ENCODE data around the gene PNPLA2. TPM values are rescaled to one million over a fixed set of nuclear protein-coding genes. Genes with fewer than 3 reads are reported as not detected.

The PNPLA2 gene
- total RNA-seq, 1 donor = 28.5 TPM

GRCh38 chr11:791658-792534 is 26.8 kb upstream of the PNPLA2 start:
- no peak for TF ChIP-seq CTCF (IDR thresholded peaks at IDR 0.05; ENCODE audit: insufficient read depth, low read depth, low read length)
- H3K4me3 ChIP-seq (ENCODE audit: low read depth, low read length) = no peak overlapping the region

GRCh38 chr11:792535-792821 is 26.2 kb upstream of the PNPLA2 start:
- no peak for DNase-seq (ENCODE audit: low read depth)
- no peak for TF ChIP-seq CTCF (IDR thresholded peaks at IDR 0.05; ENCODE audit: insufficient read depth, low read depth, low read length)

More at GRCh38 chr11:791658-792534, 26.8 kb upstream of the PNPLA2 start:
- DNase-seq (ENCODE audit: low read depth) = no peak

GRCh38 chr11:792873-793272 is 25.8 kb upstream of the PNPLA2 start:
- no peak for TF ChIP-seq CTCF (IDR thresholded peaks at IDR 0.05; ENCODE audit: insufficient read depth, low read depth, low read length)
- no peak overlapping the region for H3K4me3 ChIP-seq (ENCODE audit: low read depth, low read length)
- no peak for DNase-seq (ENCODE audit: low read depth)

More at GRCh38 chr11:792535-792821, 26.2 kb upstream of the PNPLA2 start:
- H3K4me3 ChIP-seq (ENCODE audit: low read depth, low read length) = no peak overlapping the region

GRCh38 chr11:793556-793955 is 25.2 kb upstream of the PNPLA2 start:
- no peak overlapping the region for H3K4me3 ChIP-seq (ENCODE audit: low read depth, low read length)
- no peak for DNase-seq (ENCODE audit: low read depth)
- TF ChIP-seq CTCF (IDR thresholded peaks at IDR 0.05; ENCODE audit: insufficient read depth, low read depth, low read length) = no peak

- H3K4me3 ChIP-seq (ENCODE audit: low read depth, low read length) = no peak overlapping the region
- no peak for TF ChIP-seq CTCF (IDR thresholded peaks at IDR 0.05; ENCODE audit: insufficient read depth, low read depth, low read length)
- no peak for DNase-seq (ENCODE audit: low read depth)
Observed at GRCh38 chr11:794013-794765, 24.5 kb upstream of the PNPLA2 start.

- no peak for DNase-seq (ENCODE audit: low read depth)
- H3K4me3 ChIP-seq (ENCODE audit: low read depth, low read length) = peak overlapping the region; percentile 74
- no peak for TF ChIP-seq CTCF (IDR thresholded peaks at IDR 0.05; ENCODE audit: insufficient read depth, low read depth, low read length)
Observed at GRCh38 chr11:794766-795633, 23.7 kb upstream of the PNPLA2 start.
